PC-3 (cell line): ENCODE results near the gene MSI2. TPM values are rescaled to one million over a fixed set of nuclear protein-coding genes. Genes with fewer than 3 reads are reported as not detected.

Experiments used
- ATAC-seq: fragments of 200-7000 bp; cut with Tn5 transposase; 2 replicates; pipeline ENCODE4 v1.9.1; 2020; ENCODE audit warnings: mild to moderate bottlenecking, moderate library complexity
- BruUV-seq: library from RNA; stranded (reverse); fragments of 400-500 nt; replicated peaks from 2 replicates; lab custom pipeline; 2021; lab: Mats Ljungman, UMichigan
- CTCF ChIA-PET: fragments of 300-600 bp; sonication (Branson Sonifier 250); formaldehyde crosslinking; loops from one replicate; lab custom pipeline; 2022; ENCODE audit warnings: antibody characterized with exemption; lab: Charles Lee
- POLR2A ChIA-PET: fragments of 300-600 bp; sonication (Branson Sonifier 250); formaldehyde crosslinking; loops from one replicate; lab custom pipeline; 2022; ENCODE audit warnings: antibody characterized with exemption; ENCODE audit not compliant: unreplicated experiment; lab: Charles Lee
- DNase-seq: peaks from one replicate; pipeline ENCODE4 v3.0.0-alpha.2; 2015
- H2AFZ ChIP-seq: fragments of 300-600 bp; sonication (generic); 2 replicates; pipeline ENCODE4 v1.6.0; 2016; ENCODE audit warnings: antibody characterized with exemption, low read length
- H3F3A ChIP-seq: fragments of 300-600 bp; sonication (generic); one replicate; pipeline ENCODE4 v1.6.0; 2017; ENCODE audit warnings: antibody characterized with exemption, low read length, control low read depth, mild to moderate bottlenecking; ENCODE audit not compliant: unreplicated experiment
- H3K27ac ChIP-seq: fragments of 300-600 bp; sonication (generic); 2 replicates; pipeline ENCODE4 v1.5.1; 2016; ENCODE audit warnings: mild to moderate bottlenecking, low read length
- H3K27me3 ChIP-seq: fragments of 300-600 bp; sonication (generic); 2 replicates; pipeline ENCODE4 v1.6.1; 2016; ENCODE audit warnings: low read length, mixed read lengths
- H3K36me3 ChIP-seq: fragments of 300-600 bp; sonication (generic); 2 replicates; pipeline ENCODE4 v1.6.1; 2016; ENCODE audit warnings: low read depth, mixed run types, low read length, mixed read lengths
- H3K4me1 ChIP-seq: fragments of 300-600 bp; sonication (generic); 2 replicates; pipeline ENCODE4 v1.5.1; 2016; ENCODE audit warnings: low read length; ENCODE audit not compliant: insufficient read depth
- H3K4me2 ChIP-seq: fragments of 300-600 bp; sonication (generic); 2 replicates; pipeline ENCODE4 v1.6.0; 2016; ENCODE audit warnings: low read length
- H3K4me3 ChIP-seq: fragments of 300-600 bp; sonication (generic); 2 replicates; pipeline ENCODE4 v1.5.1; 2016; ENCODE audit warnings: mild to moderate bottlenecking, low read length, mixed read lengths
- H3K79me2 ChIP-seq: fragments of 300-600 bp; sonication (generic); 2 replicates; pipeline ENCODE4 v1.6.1; 2017; ENCODE audit warnings: low read length, mixed read lengths
- H3K9ac ChIP-seq: fragments of 300-600 bp; sonication (generic); 2 replicates; pipeline ENCODE4 v1.6.0; 2016; ENCODE audit warnings: mild to moderate bottlenecking, low read length
- H3K9me2 ChIP-seq: fragments of 300-600 bp; sonication (generic); replicated peaks from 2 replicates; pipeline ENCODE4 v1.6.1; 2016; ENCODE audit warnings: mixed run types, low read length, mixed read lengths
- H3K9me3 ChIP-seq: fragments of 300-600 bp; sonication (generic); 2 replicates; pipeline ENCODE4 v1.6.1; 2016; ENCODE audit warnings: low read length, mixed read lengths
- H4K20me1 ChIP-seq: fragments of 300-600 bp; sonication (generic); 2 replicates; pipeline ENCODE4 v1.6.1; 2016; ENCODE audit warnings: low read length, mixed read lengths
- EZH2 ChIP-seq: fragments of 300-600 bp; sonication (generic); IDR thresholded peaks from one replicate; pipeline ENCODE4 v1.6.1; 2017; ENCODE audit warnings: antibody characterized with exemption, mild to moderate bottlenecking, low read length; ENCODE audit not compliant: unreplicated experiment
- EZH2phosphoT487 ChIP-seq: fragments of 300-600 bp; sonication (generic); IDR thresholded peaks from 2 replicates; pipeline ENCODE4 v1.6.1; 2018; ENCODE audit warnings: mild to moderate bottlenecking, antibody characterized with exemption, low read length, borderline replicate concordance
- intact Hi-C: fragments of 100-400 bp; cut with micrococcal nuclease; formaldehyde crosslinking; loops from 2 replicates; pipeline ENCODE4 v1.9.0; 2023
- total RNA-seq: library from RNA; depleted of rRNA; stranded (reverse); fragments of >200 nt; gene quantifications from 2 replicates; pipeline ENCODE4 v1.2.3, GENCODE V29; 2014
- TF ChIP-seq, protein P1 (sequence below): fragments of 300-600 bp; sonication (generic); conservative IDR thresholded peaks from 2 replicates; pipeline ENCODE4 v1.5.1; 2017; ENCODE audit warnings: antibody characterized with exemption, low read depth, mild to moderate bottlenecking, low read length

The MSI2 gene
- total RNA-seq, 1 experiment from 2014 or later, result 54.7 TPM

DNA sequence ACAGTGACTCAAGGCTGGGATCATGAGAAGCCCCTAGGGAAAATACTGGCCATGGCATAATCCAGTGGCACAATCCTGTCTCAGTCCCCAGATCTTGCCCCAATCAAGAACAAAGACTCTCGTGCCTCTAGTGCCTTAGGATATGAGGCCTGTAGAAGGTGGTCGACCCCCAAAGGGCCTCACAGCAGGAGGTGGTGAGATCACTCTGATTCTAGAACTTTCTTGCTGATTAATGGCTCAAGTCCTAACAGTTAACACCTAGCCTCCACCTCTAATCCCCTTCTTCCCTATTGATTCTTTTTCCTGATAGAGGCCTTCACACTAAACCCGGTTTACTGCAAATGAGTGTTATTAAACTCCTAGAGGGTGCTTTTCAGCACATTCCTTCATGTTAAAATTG lies 312.0 kb downstream of the MSI2 start:
- H3K9me2 ChIP-seq, result no peaks in the 10 kb centered on the region
- ChIA-PET POLR2A (no interaction called here), CTCF (no interaction called here)
- H2AFZ ChIP-seq, result no peak overlapping the region
- no peak overlapping the region for H3K9ac ChIP-seq
- TF ChIP-seq EZH2phosphoT487 (no peak), EZH2 (no peak)
- TF ChIP-seq, protein P1, sequence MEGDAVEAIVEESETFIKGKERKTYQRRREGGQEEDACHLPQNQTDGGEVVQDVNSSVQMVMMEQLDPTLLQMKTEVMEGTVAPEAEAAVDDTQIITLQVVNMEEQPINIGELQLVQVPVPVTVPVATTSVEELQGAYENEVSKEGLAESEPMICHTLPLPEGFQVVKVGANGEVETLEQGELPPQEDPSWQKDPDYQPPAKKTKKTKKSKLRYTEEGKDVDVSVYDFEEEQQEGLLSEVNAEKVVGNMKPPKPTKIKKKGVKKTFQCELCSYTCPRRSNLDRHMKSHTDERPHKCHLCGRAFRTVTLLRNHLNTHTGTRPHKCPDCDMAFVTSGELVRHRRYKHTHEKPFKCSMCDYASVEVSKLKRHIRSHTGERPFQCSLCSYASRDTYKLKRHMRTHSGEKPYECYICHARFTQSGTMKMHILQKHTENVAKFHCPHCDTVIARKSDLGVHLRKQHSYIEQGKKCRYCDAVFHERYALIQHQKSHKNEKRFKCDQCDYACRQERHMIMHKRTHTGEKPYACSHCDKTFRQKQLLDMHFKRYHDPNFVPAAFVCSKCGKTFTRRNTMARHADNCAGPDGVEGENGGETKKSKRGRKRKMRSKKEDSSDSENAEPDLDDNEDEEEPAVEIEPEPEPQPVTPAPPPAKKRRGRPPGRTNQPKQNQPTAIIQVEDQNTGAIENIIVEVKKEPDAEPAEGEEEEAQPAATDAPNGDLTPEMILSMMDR, result no peak
- H4K20me1 ChIP-seq, result no peaks in the 10 kb centered on the region
- H3K4me3 ChIP-seq, result no peak overlapping the region
- no peaks in the 10 kb centered on the region for H3K36me3 ChIP-seq
- peaks cover 17% of the 10 kb centered on the region for H3K4me1 ChIP-seq
- H3K9me3 ChIP-seq, result no peaks in the 10 kb centered on the region
- DNase-seq (no peak), ATAC-seq (no peak)
- H3F3A ChIP-seq, result no peaks in the 10 kb centered on the region
- no peaks in the 10 kb centered on the region for H3K79me2 ChIP-seq
- intact Hi-C loops, result no loop called here
- BruUV-seq, result no TSS peak
- no peak overlapping the region for H3K4me2 ChIP-seq
- no peak overlapping the region for H3K27ac ChIP-seq
- no peaks in the 10 kb centered on the region for H3K27me3 ChIP-seq

DNA sequence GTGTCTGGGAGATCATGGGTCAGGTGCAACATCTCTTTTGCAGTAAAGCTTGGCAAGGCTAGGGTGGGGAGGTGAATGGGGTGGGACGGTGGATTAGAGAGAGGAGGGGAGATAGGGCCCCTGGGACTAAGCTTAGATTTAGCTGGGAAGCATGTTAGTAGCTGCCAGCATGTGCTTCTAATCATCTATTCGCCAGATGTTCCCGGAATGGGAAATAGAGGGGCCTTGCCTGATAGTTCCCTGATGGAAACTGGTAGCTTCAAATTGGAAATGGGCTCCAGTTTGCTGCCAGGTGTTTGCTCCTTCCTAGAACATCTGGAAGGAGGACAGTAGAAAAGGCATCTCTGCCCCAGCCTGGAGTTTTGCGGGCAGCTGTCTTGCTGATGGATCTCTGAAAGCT lies 312.7 kb downstream of the MSI2 start:
- H3K9me2 ChIP-seq, result no peaks in the 10 kb centered on the region
- no peak overlapping the region for H3K4me2 ChIP-seq
- no peak overlapping the region for H2AFZ ChIP-seq
- peak overlapping the region; percentile 74 for H3K27ac ChIP-seq
- H3K27me3 ChIP-seq, result no peaks in the 10 kb centered on the region
- intact Hi-C loops, result no loop called here
- peak overlapping the region; percentile 25; the same call in 1 of the 2 replicates for H3K9ac ChIP-seq
- ChIA-PET POLR2A (interaction anchor here (0.6 kb wide), 1 partner anchor 202 kb away, joined by 4 read pairs; no protein-coding TSS in a partner anchor), CTCF (interaction anchor here (0.7 kb wide), 1 partner anchor 1799 kb away, joined by 3 read pairs; no protein-coding TSS in a partner anchor)
- H4K20me1 ChIP-seq, result no peaks in the 10 kb centered on the region
- DNase-seq (no peak), ATAC-seq (no peak)
- TF ChIP-seq EZH2, result no peak
- no peak for TF ChIP-seq EZH2phosphoT487
- TF ChIP-seq, protein P1, result no peak
- no peak overlapping the region for H3K4me3 ChIP-seq
- H3F3A ChIP-seq, result no peaks in the 10 kb centered on the region
- peaks cover 20% of the 10 kb centered on the region for H3K4me1 ChIP-seq
- no TSS peak for BruUV-seq
- no peaks in the 10 kb centered on the region for H3K79me2 ChIP-seq
- H3K36me3 ChIP-seq, result no peaks in the 10 kb centered on the region
- no peaks in the 10 kb centered on the region for H3K9me3 ChIP-seq

DNA sequence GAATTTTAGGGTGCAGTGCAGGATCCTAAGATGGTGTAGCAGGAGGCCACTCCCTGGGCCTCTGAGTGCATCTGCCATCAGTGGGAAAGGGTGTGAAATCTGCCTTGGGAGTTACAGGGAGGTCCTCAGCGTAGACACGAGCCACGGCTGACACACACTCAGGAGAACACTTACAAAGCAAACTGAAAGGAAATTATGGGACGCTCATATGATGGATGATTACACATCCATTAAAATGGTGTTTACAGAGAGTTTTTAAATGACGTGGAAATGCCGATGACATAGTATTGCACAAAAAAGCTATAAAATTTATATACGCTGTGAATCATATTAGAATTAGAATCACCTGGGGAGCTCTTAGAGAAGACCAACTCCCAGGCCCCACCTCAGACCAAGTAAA lies 313.5 kb downstream of the MSI2 start:
- DNase-seq, result peak; percentile 82
- Histone ChIP-seq H3K36me3 (no peaks in the 10 kb centered on the region), H4K20me1 (no peaks in the 10 kb centered on the region), H2AFZ (no peak overlapping the region), H3K4me1 (peaks cover 25% of the 10 kb centered on the region), H3K9ac (peak overlapping the region; percentile 25; the same call in 1 of the 2 replicates), H3K4me3 (no peak overlapping the region), H3K9me3 (no peaks in the 10 kb centered on the region), H3F3A (no peaks in the 10 kb centered on the region), H3K9me2 (no peaks in the 10 kb centered on the region), H3K79me2 (no peaks in the 10 kb centered on the region), H3K27ac (peak overlapping the region; percentile 74), H3K4me2 (peak overlapping the region; percentile 23), H3K27me3 (no peaks in the 10 kb centered on the region)
- ATAC-seq, result peak; percentile 74
- BruUV-seq, result no TSS peak
- CTCF ChIA-PET, result interaction anchor here (0.9 kb wide), 1 partner anchor 102 kb away, joined by 6 read pairs; no protein-coding TSS in a partner anchor
- intact Hi-C loops, result loop anchor here (5.0 kb wide), 1 partner anchor 313 kb away; the partner anchor contains the start of gene MSI2
- POLR2A ChIA-PET, result interaction anchor here (0.5 kb wide), 1 partner anchor 558 kb away, joined by 4 read pairs; no protein-coding TSS in a partner anchor
- no peak for TF ChIP-seq EZH2phosphoT487
- no peak for TF ChIP-seq EZH2
- TF ChIP-seq, protein P1, result no peak
